Lower leg skin (tissue), 4 donors: Measurements from ENCODE around the gene EPSTI1. TPM values are rescaled to one million over a fixed set of nuclear protein-coding genes. Genes with fewer than 3 reads are reported as not detected.

Source experiments
- DNase-seq, 2 donors: peaks; one replicate each; pipeline ENCODE4 v3.0.0-alpha.2; 2019; ENCODE audit warnings: low spot score in 2 of 2
- H3K4me3 ChIP-seq: fragments of 200-600 bp; sonication (generic); 2 replicates; pipeline ENCODE4 v1.5.1; 2017; ENCODE audit warnings: mild to moderate bottlenecking, low read depth; ENCODE audit not compliant: poor library complexity, severe bottlenecking
- POLR2A ChIP-seq, 2 donors: fragments of 450-650 bp; IDR thresholded peaks; one replicate each; pipeline ENCODE4 v1.6.1; 2016 to 2017; ENCODE audit warnings: antibody characterized with exemption in 2 of 2, mild to moderate bottlenecking in 1 of 2, moderate library complexity in 1 of 2
- WGBS, 2 donors: methylation state at CpG; one replicate each; pipeline ENCODE4 v1.1.5; 2018; 5-methylcytosine and 5-hydroxymethylcytosine counted together
- intact Hi-C: fragments of 100-400 bp; cut with DNase I; formaldehyde crosslinking; loops from one replicate; pipeline ENCODE4 v1.15.0; 2023; ENCODE audit warnings: low total_unique reads
- total RNA-seq, 4 donors: library from RNA; depleted of rRNA; stranded (reverse); fragments of >200 nt; gene quantifications; one replicate each; pipeline ENCODE4 v1.1.0, GENCODE V29; 2016
- TF ChIP-seq, protein P1 (sequence below), 3 donors: fragments of 450-650 bp; IDR thresholded peaks; one replicate each; pipeline ENCODE4 v1.5.1; 2016; ENCODE audit warnings: antibody characterized with exemption in 3 of 3, mild to moderate bottlenecking in 3 of 3, moderate library complexity in 2 of 3

Gene EPSTI1
- total RNA-seq, 4 donors from 2014 or later = 0.79 to 4.8 (median 0.91) TPM; not detected in 1

DNA sequence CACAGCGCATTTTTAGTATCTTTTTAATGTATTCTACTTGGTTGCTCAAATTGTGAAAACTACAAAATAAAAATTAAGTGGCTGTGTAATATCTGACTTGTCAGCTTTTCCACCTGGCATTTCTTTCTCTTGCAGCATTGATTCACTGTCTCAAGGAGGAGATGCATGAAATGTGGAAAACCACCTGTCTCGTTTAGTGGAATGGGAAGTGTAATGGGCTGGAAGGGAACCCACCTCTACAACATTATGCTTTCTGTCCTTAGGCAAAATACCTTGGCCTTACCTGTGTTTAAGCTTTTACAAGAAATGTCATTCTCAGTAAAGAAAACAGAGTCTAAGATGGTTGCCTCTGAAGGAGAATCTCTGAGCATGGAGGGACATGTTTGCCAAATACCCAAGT, 142.8 kb downstream of the EPSTI1 start:
- TF ChIP-seq POLR2A (IDR thresholded peaks at IDR 0.05) = no peak
- TF ChIP-seq, protein P1, sequence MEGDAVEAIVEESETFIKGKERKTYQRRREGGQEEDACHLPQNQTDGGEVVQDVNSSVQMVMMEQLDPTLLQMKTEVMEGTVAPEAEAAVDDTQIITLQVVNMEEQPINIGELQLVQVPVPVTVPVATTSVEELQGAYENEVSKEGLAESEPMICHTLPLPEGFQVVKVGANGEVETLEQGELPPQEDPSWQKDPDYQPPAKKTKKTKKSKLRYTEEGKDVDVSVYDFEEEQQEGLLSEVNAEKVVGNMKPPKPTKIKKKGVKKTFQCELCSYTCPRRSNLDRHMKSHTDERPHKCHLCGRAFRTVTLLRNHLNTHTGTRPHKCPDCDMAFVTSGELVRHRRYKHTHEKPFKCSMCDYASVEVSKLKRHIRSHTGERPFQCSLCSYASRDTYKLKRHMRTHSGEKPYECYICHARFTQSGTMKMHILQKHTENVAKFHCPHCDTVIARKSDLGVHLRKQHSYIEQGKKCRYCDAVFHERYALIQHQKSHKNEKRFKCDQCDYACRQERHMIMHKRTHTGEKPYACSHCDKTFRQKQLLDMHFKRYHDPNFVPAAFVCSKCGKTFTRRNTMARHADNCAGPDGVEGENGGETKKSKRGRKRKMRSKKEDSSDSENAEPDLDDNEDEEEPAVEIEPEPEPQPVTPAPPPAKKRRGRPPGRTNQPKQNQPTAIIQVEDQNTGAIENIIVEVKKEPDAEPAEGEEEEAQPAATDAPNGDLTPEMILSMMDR (IDR thresholded peaks at IDR 0.05) = no peak
- H3K4me3 ChIP-seq = no peak overlapping the region
- 71 to 78% methylated on average over 2 of the region's 2 CpGs for WGBS, 2 donors
- intact Hi-C loops = no loop called here
- DNase-seq = no peak

DNA sequence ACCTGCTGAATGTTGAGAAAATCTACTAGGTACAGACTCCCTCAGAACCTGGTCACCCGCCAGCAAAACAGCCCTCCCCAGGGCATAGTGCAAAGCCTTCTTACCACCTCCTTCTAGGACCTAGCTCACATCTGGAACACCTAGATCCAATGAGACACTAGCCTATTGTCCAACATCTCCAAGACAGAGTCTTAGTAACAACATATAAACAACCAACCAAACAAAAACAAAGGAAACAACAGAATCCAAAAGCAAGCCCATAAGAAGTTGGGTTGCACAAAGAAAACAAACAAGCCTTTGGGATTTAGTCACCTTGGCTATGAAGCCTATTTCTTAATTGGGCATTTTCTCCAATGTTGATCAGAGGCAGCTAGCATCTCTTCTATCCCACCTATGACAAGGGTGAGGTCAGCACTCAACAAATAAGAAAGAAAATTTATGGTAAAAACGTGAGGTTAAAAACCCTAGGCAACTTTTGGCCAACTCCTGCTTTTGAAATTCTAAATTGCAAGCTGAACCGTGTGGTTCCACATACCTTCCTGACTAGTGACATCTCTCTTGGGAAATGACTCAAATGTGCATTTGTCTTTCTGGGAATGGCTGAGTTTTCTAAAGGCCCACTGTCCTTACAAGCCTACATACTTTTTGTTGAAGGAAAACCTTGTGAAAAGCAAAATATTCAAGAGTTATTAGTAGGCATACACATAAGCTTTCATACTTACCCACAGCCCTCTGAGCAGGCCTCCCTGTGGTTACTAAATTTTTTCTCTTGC, 144.0 kb downstream of the EPSTI1 start:
- H3K4me3 ChIP-seq = no peak overlapping the region
- 38 to 43% methylated on average over 3 of the region's 3 CpGs for WGBS, 2 donors
- DNase-seq = no peak
- TF ChIP-seq POLR2A (IDR thresholded peaks at IDR 0.05) = no peak
- TF ChIP-seq, protein P1 (IDR thresholded peaks at IDR 0.05) = no peak
- intact Hi-C loops = no loop called here

DNA sequence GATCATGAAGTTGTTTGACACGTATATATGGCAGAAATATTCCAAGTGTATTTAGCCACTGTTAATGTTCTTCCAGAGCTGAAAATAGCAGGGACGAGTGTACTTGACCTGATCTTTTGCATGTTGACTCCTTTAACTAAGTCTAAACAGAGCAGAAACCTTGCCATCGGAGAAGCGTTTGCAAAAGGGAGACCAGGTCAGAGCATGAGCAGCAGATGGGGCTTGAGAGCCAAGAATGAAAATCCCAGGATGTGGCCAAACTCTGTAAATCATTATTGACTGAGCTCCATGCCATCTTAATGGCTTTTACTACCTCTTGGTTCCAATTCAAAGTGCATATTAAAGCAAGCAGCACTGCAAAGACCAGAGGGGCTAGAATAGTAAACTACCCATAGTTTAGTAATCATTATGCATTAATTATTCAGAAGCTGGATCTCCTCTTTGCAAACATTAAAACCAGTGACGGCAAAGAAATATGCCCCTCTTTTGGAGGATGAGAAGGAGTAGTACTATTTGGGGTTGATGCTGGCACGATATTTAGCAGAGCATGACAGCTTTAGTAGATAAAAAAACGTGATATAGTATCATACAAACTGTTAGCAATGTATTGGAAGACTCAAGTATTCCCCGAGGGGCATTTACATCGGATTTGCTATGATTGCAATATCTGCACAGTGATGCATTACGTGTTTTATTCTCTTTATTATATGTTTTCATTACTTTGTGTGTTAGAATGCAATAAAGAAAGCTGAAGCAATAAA, 154.9 kb downstream of the EPSTI1 start:
- intact Hi-C loops = no loop called here

More for the DNA sequence above, 154.9 kb downstream of the EPSTI1 start:
- no peak for DNase-seq
- TF ChIP-seq POLR2A (IDR thresholded peaks at IDR 0.05) = no peak
- TF ChIP-seq, protein P1 (IDR thresholded peaks at IDR 0.05) = no peak
- H3K4me3 ChIP-seq = no peak overlapping the region
- 31 to 35% methylated on average over 10 of the region's 10 CpGs for WGBS, 2 donors

Other genes starting within 250 kb of the EPSTI1 start
- gene FAM216B, start 210.7 kb downstream of the EPSTI1 start, total RNA-seq = not detected
- 1 to 10 TPM; 1.6 to 8.4 (median 4.1) TPM for gene DNAJC15, start 31.3 kb upstream of the EPSTI1 start, total RNA-seq